SU-DHL-6 (cell line): ENCODE measurements around the gene USB1.

Source experiments
- H2AFZ ChIP-seq: fragments of 200-600 bp; sonication (generic); 2 replicates; pipeline ENCODE4 v1.6.1; 2014; ENCODE audit warnings: low read depth, mild to moderate bottlenecking, moderate library complexity, mixed read lengths, antibody characterized with exemption, low read length; ENCODE audit not compliant: severe bottlenecking
- H3F3A ChIP-seq: fragments of 200-600 bp; shearing (Covaris generic); 2 replicates; pipeline ENCODE4 v1.6.0; 2016; ENCODE audit warnings: antibody characterized with exemption, mild to moderate bottlenecking; ENCODE audit not compliant: insufficient read depth
- H3K27ac ChIP-seq: fragments of 200-600 bp; sonication (generic); 2 replicates; pipeline ENCODE4 v1.5.1; 2016; ENCODE audit warnings: low read depth, mild to moderate bottlenecking, low read length, moderate library complexity, mixed read lengths
- H3K27me3 ChIP-seq: fragments of 200-600 bp; sonication (generic), shearing (Covaris generic); 2 replicates; pipeline ENCODE4 v1.6.0; 2014; ENCODE audit warnings: mild to moderate bottlenecking, low read length
- H3K36me3 ChIP-seq: fragments of 200-600 bp; sonication (generic); 2 replicates; pipeline ENCODE4 v1.6.1; 2014; ENCODE audit warnings: mild to moderate bottlenecking, low read length, mixed read lengths
- H3K4me2 ChIP-seq: fragments of 300-600, 200-600 bp; shearing (Covaris generic), sonication (generic); 2 replicates; pipeline ENCODE4 v1.6.0; 2014; ENCODE audit warnings: low read length, low read depth, mild to moderate bottlenecking; ENCODE audit not compliant: poor library complexity, severe bottlenecking
- H3K4me3 ChIP-seq: fragments of 200-600 bp; sonication (generic); 2 replicates; pipeline ENCODE4 v1.5.1; 2014; ENCODE audit warnings: antibody characterized with exemption, low read length, mild to moderate bottlenecking, mixed read lengths; ENCODE audit not compliant: insufficient read depth, poor library complexity, severe bottlenecking
- H3K79me2 ChIP-seq: fragments of 200-600 bp; sonication (generic); 2 replicates; pipeline ENCODE4 v1.6.1; 2014; ENCODE audit warnings: mild to moderate bottlenecking, low read length, moderate library complexity; ENCODE audit not compliant: insufficient read depth
- H3K9ac ChIP-seq: fragments of 200-600 bp; sonication (generic); 2 replicates; pipeline ENCODE4 v1.7.0; 2014; ENCODE audit warnings: mild to moderate bottlenecking, low read length
- H3K9me2 ChIP-seq: fragments of 200-600 bp; sonication (generic); replicated peaks from 2 replicates; pipeline ENCODE4 v1.6.1; 2014; ENCODE audit warnings: low read length; ENCODE audit not compliant: insufficient read depth
- H3K9me3 ChIP-seq: fragments of 200-600 bp; sonication (generic); 2 replicates; pipeline ENCODE4 v1.6.1; 2014; ENCODE audit warnings: low read length, mixed read lengths; ENCODE audit not compliant: insufficient read depth
- H4K20me1 ChIP-seq: fragments of 200-600 bp; sonication (generic); 2 replicates; pipeline ENCODE4 v1.6.1; 2014; ENCODE audit warnings: low read depth, mild to moderate bottlenecking, antibody characterized with exemption, low read length, moderate library complexity, mixed read lengths
- CTCF ChIP-seq: fragments of 200-600 bp; sonication (generic); IDR thresholded peaks from one replicate; pipeline ENCODE4 v1.5.1; 2017; ENCODE audit warnings: antibody characterized with exemption, mild to moderate bottlenecking, low read length, moderate library complexity; ENCODE audit not compliant: insufficient read depth, poor library complexity, severe bottlenecking
- EZH2phosphoT487 ChIP-seq: fragments of 200-600 bp; sonication (generic), shearing (Covaris generic); conservative IDR thresholded peaks from 2 replicates; pipeline ENCODE4 v1.6.1; 2018; ENCODE audit warnings: mild to moderate bottlenecking, antibody characterized with exemption, low read length, moderate library complexity, mixed read lengths

USB1 gene

GRCh38 chr16:57959804-57960203 lies 41.4 kb upstream of the USB1 start:
- no peak overlapping the region for H2AFZ ChIP-seq
- no peak for TF ChIP-seq CTCF
- no peak for TF ChIP-seq EZH2phosphoT487

GRCh38 chr16:57960310-57960709 lies 40.9 kb upstream of the USB1 start:
- Histone ChIP-seq H3K9me3 (no peaks in the 10 kb centered on the region), H3F3A (no peaks in the 10 kb centered on the region), H3K27ac (no peak overlapping the region), H3K9ac (no peak overlapping the region), H3K4me3 (no peak overlapping the region), H2AFZ (no peak overlapping the region), H3K27me3 (no peaks in the 10 kb centered on the region), H3K79me2 (no peaks in the 10 kb centered on the region), H3K4me2 (no peak overlapping the region), H3K36me3 (no peaks in the 10 kb centered on the region), H3K9me2 (no peaks in the 10 kb centered on the region), H4K20me1 (no peaks in the 10 kb centered on the region)
- TF ChIP-seq CTCF: no peak
- TF ChIP-seq EZH2phosphoT487: no peak

More at GRCh38 chr16:57959804-57960203, 41.4 kb upstream of the USB1 start:
- no peaks in the 10 kb centered on the region for H3K9me3 ChIP-seq
- no peak overlapping the region for H3K27ac ChIP-seq
- H3K4me2 ChIP-seq: no peak overlapping the region
- H4K20me1 ChIP-seq: no peaks in the 10 kb centered on the region
- H3K27me3 ChIP-seq: no peaks in the 10 kb centered on the region
- H3K79me2 ChIP-seq: no peaks in the 10 kb centered on the region
- H3K36me3 ChIP-seq: no peaks in the 10 kb centered on the region
- H3K9me2 ChIP-seq: no peaks in the 10 kb centered on the region
- no peak overlapping the region for H3K9ac ChIP-seq
- no peaks in the 10 kb centered on the region for H3F3A ChIP-seq
- H3K4me3 ChIP-seq: no peak overlapping the region

GRCh38 chr16:57960826-57961472 lies 40.3 kb upstream of the USB1 start:
- H4K20me1 ChIP-seq: no peaks in the 10 kb centered on the region
- H3K36me3 ChIP-seq: no peaks in the 10 kb centered on the region
- no peak overlapping the region for H3K4me3 ChIP-seq
- H3K9me2 ChIP-seq: no peaks in the 10 kb centered on the region
- no peaks in the 10 kb centered on the region for H3K27me3 ChIP-seq
- H3K27ac ChIP-seq: no peak overlapping the region
- no peak for TF ChIP-seq CTCF
- TF ChIP-seq EZH2phosphoT487: no peak
- H3K79me2 ChIP-seq: no peaks in the 10 kb centered on the region
- H3K9me3 ChIP-seq: no peaks in the 10 kb centered on the region
- no peak overlapping the region for H3K4me2 ChIP-seq
- no peak overlapping the region for H3K9ac ChIP-seq
- no peaks in the 10 kb centered on the region for H3F3A ChIP-seq
- no peak overlapping the region for H2AFZ ChIP-seq
